Peyer's patch (tissue), 4 donors: Measurements from ENCODE around the gene SNRPN.

Source experiments
- POLR2A ChIP-seq, 2 donors: fragments of 450-650 bp; IDR thresholded peaks; one replicate each; pipeline ENCODE4 v1.5.1; 2017; ENCODE audit warnings: antibody characterized with exemption in 2 of 2, mild to moderate bottlenecking in 2 of 2, moderate library complexity in 2 of 2
- TF ChIP-seq, protein P1 (sequence below), 6 experiments: fragments of 450-650 bp in 4 of 6; fragments of 200-600 bp in 2 of 6; sonication (generic) in 1 of 6; IDR thresholded peaks; one replicate each; pipeline ENCODE4 v1.5.1; 2017 to 2019; ENCODE audit warnings: antibody characterized with exemption in 6 of 6, mild to moderate bottlenecking in 3 of 6, moderate library complexity in 1 of 6

DNA sequence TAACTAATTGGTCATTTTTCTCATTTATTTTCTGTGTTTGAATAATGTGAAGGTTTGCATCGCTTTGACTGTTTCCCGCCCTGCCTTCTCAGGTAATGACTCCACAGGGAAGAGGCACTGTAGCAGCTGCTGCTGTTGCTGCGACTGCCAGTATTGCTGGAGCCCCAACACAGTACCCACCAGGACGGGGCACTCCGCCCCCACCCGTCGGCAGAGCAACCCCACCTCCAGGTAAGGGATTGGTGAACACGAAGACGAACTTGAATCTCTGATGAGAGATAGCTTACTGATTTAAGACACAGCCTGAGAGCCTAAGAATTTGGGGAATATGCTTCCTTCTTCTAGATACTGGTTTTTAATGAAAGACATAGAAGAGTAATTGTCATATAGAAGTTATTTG lies 22.9 kb downstream of the SNRPN start:
- TF ChIP-seq, protein P1, sequence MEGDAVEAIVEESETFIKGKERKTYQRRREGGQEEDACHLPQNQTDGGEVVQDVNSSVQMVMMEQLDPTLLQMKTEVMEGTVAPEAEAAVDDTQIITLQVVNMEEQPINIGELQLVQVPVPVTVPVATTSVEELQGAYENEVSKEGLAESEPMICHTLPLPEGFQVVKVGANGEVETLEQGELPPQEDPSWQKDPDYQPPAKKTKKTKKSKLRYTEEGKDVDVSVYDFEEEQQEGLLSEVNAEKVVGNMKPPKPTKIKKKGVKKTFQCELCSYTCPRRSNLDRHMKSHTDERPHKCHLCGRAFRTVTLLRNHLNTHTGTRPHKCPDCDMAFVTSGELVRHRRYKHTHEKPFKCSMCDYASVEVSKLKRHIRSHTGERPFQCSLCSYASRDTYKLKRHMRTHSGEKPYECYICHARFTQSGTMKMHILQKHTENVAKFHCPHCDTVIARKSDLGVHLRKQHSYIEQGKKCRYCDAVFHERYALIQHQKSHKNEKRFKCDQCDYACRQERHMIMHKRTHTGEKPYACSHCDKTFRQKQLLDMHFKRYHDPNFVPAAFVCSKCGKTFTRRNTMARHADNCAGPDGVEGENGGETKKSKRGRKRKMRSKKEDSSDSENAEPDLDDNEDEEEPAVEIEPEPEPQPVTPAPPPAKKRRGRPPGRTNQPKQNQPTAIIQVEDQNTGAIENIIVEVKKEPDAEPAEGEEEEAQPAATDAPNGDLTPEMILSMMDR (IDR thresholded peaks at IDR 0.05), result no peak
- no peak for TF ChIP-seq POLR2A (IDR thresholded peaks at IDR 0.05)
